Hepatocyte (in vitro differentiated cells): ENCODE results near the gene WDPCP. TPM values are rescaled to one million over a fixed set of nuclear protein-coding genes. Genes with fewer than 3 reads are reported as not detected.

ENCODE experiments used
- DNase-seq: peaks from one replicate; pipeline ENCODE4 v3.0.0-alpha.2; 2016; ENCODE audit warnings: low spot score
- H2AFZ ChIP-seq: fragments of 200-600 bp; sonication (generic); 2 replicates; pipeline ENCODE4 v1.6.0; 2016; ENCODE audit warnings: antibody characterized with exemption, mild to moderate bottlenecking
- H3K27ac ChIP-seq: fragments of 200-600 bp; sonication (generic); 2 replicates; pipeline ENCODE4 v1.5.1; 2016; ENCODE audit warnings: mild to moderate bottlenecking
- H3K27me3 ChIP-seq: fragments of 200-600 bp; sonication (generic); 2 replicates; pipeline ENCODE4 v1.6.1; 2016
- H3K36me3 ChIP-seq: fragments of 200-600 bp; sonication (generic); replicated peaks from 2 replicates; pipeline ENCODE4 v1.5.1; 2016; ENCODE audit warnings: low read depth; ENCODE audit not compliant: insufficient read depth
- H3K4me1 ChIP-seq: fragments of 200-600 bp; sonication (generic); 2 replicates; pipeline ENCODE4 v1.5.1; 2016; ENCODE audit warnings: mild to moderate bottlenecking, moderate library complexity; ENCODE audit not compliant: insufficient read depth
- H3K4me2 ChIP-seq: fragments of 200-600 bp; sonication (generic); 2 replicates; pipeline ENCODE4 v1.6.0; 2016
- H3K4me3 ChIP-seq: fragments of 200-600 bp; sonication (generic); 2 replicates; pipeline ENCODE4 v1.5.1; 2016; ENCODE audit warnings: mild to moderate bottlenecking
- H3K79me2 ChIP-seq: fragments of 200-600 bp; sonication (generic); 2 replicates; pipeline ENCODE4 v1.6.0; 2017; ENCODE audit warnings: mild to moderate bottlenecking
- H3K9me2 ChIP-seq: fragments of 200-600 bp; sonication (generic); replicated peaks from 2 replicates; pipeline ENCODE4 v1.6.0; 2017; ENCODE audit warnings: mild to moderate bottlenecking; ENCODE audit not compliant: insufficient read depth
- H3K9me3 ChIP-seq: fragments of 200-600 bp; sonication (generic); 2 replicates; pipeline ENCODE4 v1.5.1; 2016; ENCODE audit warnings: low read depth, mild to moderate bottlenecking
- H4K20me1 ChIP-seq: fragments of 200-600 bp; sonication (generic); 2 replicates; pipeline ENCODE4 v1.6.0; 2016; ENCODE audit warnings: mild to moderate bottlenecking; ENCODE audit not compliant: insufficient read depth, poor library complexity, severe bottlenecking
- EZH2 ChIP-seq: fragments of 200-600 bp; sonication (generic); IDR thresholded peaks from 2 replicates; pipeline ENCODE4 v1.6.1; 2016; ENCODE audit warnings: antibody characterized with exemption, mild to moderate bottlenecking, borderline replicate concordance
- EZH2phosphoT487 ChIP-seq: fragments of 200-600 bp; sonication (generic); IDR thresholded peaks from one replicate; pipeline ENCODE4 v1.6.1; 2018; ENCODE audit warnings: antibody characterized with exemption, mild to moderate bottlenecking, low read depth, moderate library complexity; ENCODE audit not compliant: unreplicated experiment, severe bottlenecking
- WGBS: methylation state at CpG from one replicate; pipeline ENCODE4 v1.1.6; 2016; ENCODE audit warnings: low lambda C conversion rate; ENCODE audit errors: missing lambda C conversion rate; 5-methylcytosine and 5-hydroxymethylcytosine counted together
- polyA plus RNA-seq: library from polyadenylated mRNA; unstranded; fragments of >200 nt; fragmentation: Nextera tagmentation; extraction: Ambion mirVana; gene quantifications from 2 replicates; pipeline ENCODE4 v1.2.1, GENCODE V29; 2016
- total RNA-seq: library from RNA; depleted of rRNA; stranded (reverse); fragments of >200 nt; gene quantifications from 2 replicates; pipeline ENCODE4 v1.2.3, GENCODE V29; 2014
- TF ChIP-seq, protein P1 (sequence below): fragments of 200-600 bp; sonication (generic); IDR thresholded peaks from 2 replicates; pipeline ENCODE4 v1.5.1; 2016; ENCODE audit warnings: antibody characterized with exemption, mild to moderate bottlenecking; ENCODE audit not compliant: poor library complexity

The WDPCP gene
- total and polyA plus RNA-seq, 2 experiments from 2014 or later = 4.9 to 12.8 TPM

DNA sequence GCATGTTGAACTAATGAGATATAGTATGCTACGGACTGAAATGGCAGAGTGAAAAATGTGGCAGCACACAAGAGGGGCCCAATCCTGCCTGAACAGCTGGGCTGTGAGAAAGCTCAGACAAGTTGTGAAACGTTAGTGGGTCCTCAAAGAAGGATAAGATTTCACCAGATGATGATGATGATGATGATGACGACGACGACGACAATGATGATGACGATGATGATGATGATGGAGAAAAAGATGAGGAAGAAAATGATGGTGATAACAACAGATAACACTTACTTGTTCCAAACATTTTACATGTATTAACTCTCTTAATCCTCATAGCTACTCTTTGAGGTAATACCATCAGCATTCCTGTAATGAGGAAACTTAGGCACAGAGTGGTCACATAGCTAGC, 94.2 kb downstream of the WDPCP start:
- H2AFZ ChIP-seq = no peak overlapping the region
- no peaks in the 10 kb centered on the region for H3K27me3 ChIP-seq
- no peak overlapping the region for H3K4me3 ChIP-seq
- H3K27ac ChIP-seq = no peak overlapping the region
- DNase-seq = no peak
- no peaks in the 10 kb centered on the region for H3K79me2 ChIP-seq
- no peaks in the 10 kb centered on the region for H4K20me1 ChIP-seq
- H3K36me3 ChIP-seq = no peaks in the 10 kb centered on the region
- no peaks in the 10 kb centered on the region for H3K9me3 ChIP-seq
- WGBS = 95% methylated on average over 7 of the region's 7 CpGs
- no peaks in the 10 kb centered on the region for H3K9me2 ChIP-seq
- no peaks in the 10 kb centered on the region for H3K4me1 ChIP-seq
- no peak overlapping the region for H3K4me2 ChIP-seq
- TF ChIP-seq EZH2phosphoT487 = no peak
- TF ChIP-seq EZH2 = no peak
- TF ChIP-seq, protein P1, sequence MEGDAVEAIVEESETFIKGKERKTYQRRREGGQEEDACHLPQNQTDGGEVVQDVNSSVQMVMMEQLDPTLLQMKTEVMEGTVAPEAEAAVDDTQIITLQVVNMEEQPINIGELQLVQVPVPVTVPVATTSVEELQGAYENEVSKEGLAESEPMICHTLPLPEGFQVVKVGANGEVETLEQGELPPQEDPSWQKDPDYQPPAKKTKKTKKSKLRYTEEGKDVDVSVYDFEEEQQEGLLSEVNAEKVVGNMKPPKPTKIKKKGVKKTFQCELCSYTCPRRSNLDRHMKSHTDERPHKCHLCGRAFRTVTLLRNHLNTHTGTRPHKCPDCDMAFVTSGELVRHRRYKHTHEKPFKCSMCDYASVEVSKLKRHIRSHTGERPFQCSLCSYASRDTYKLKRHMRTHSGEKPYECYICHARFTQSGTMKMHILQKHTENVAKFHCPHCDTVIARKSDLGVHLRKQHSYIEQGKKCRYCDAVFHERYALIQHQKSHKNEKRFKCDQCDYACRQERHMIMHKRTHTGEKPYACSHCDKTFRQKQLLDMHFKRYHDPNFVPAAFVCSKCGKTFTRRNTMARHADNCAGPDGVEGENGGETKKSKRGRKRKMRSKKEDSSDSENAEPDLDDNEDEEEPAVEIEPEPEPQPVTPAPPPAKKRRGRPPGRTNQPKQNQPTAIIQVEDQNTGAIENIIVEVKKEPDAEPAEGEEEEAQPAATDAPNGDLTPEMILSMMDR = no peak

DNA sequence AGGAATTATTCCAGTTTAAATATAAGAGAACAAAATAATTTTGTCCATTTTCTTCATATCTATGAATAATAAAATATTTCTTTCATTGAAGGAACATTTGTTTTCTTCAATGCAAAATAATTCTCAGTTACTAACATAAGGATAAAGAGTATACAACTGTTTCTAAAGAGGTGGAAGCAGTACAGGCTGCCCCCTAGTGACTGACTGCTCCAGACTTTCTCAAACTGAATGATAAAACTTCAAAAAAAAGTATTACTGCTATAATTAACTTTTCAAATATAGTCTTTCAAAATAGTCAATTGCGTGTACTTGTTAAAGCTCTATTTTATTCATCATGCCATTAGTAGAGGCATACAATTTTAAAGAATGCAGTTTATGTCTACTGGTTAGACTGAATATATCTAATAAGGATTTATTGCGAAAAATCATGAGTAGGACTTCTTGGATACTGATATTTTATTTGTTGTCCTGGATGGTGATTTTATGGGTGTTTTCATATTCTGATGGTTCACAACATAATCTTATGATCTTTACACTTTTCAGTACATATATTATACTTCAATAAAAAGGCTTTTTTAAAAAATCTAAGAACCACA, 100.1 kb downstream of the WDPCP start:
- H3K4me2 ChIP-seq = no peak overlapping the region
- 59% methylated on average over 2 of the region's 2 CpGs for WGBS
- H2AFZ ChIP-seq = no peak overlapping the region
- H3K9me2 ChIP-seq = no peaks in the 10 kb centered on the region
- TF ChIP-seq, protein P1 = peak; percentile 81
- TF ChIP-seq EZH2 (no peak), EZH2phosphoT487 (no peak)
- no peaks in the 10 kb centered on the region for H3K79me2 ChIP-seq
- H3K27me3 ChIP-seq = no peaks in the 10 kb centered on the region
- H3K36me3 ChIP-seq = no peaks in the 10 kb centered on the region
- H3K27ac ChIP-seq = no peak overlapping the region
- H3K4me3 ChIP-seq = no peak overlapping the region
- H3K4me1 ChIP-seq = no peaks in the 10 kb centered on the region
- DNase-seq = peak; percentile 50
- no peaks in the 10 kb centered on the region for H3K9me3 ChIP-seq
- H4K20me1 ChIP-seq = no peaks in the 10 kb centered on the region

DNA sequence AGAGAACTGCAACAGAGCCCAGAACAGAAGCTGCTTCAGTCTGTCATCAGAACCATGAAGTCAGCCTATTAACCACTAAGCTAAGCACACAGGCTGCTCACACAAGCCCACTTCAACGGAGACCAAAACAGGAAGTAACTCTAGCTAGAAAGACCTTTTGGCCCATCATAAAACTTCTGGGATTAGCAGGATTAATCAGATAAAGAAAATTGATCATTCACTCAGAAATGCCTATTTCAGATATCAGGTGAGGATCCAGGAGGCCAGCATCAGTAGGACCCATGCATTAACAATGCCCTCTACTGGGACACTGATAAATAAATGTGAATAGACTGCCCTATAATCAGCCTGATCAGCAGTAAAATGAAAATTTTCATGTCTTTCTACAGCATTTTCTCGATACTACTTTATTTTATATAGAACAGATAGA, 101.4 kb downstream of the WDPCP start:
- Histone ChIP-seq H4K20me1 (no peaks in the 10 kb centered on the region), H3K9me2 (no peaks in the 10 kb centered on the region), H3K79me2 (no peaks in the 10 kb centered on the region), H3K9me3 (no peaks in the 10 kb centered on the region), H3K4me3 (no peak overlapping the region), H3K27me3 (no peaks in the 10 kb centered on the region), H3K36me3 (no peaks in the 10 kb centered on the region), H3K4me1 (no peaks in the 10 kb centered on the region), H2AFZ (no peak overlapping the region), H3K4me2 (no peak overlapping the region), H3K27ac (no peak overlapping the region)
- WGBS = 61% methylated on average over 2 of the region's 2 CpGs
- TF ChIP-seq, protein P1 = peak; percentile 26
- TF ChIP-seq EZH2 (no peak), EZH2phosphoT487 (no peak)
- no peak for DNase-seq

DNA sequence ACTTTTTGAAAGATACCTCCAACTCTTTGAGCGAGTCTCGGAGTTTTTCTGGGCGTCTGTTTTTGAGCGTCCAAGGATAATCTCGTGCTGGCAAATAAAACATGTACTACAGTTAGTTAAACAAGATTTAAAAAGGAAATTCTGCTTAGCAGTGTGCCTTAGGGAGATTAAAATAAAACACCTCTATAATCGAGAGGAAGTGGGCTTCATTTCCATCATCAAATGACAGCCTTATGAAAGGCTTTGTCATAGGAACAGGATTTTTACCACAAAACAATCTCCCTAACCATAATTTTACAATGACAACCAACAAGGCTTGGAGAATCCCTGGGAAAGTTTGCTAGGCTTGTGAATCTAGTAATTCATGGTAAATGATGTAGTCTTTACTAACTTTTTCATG, 103.4 kb downstream of the WDPCP start:
- Histone ChIP-seq H3K4me1 (no peaks in the 10 kb centered on the region), H3K4me2 (no peak overlapping the region), H3K4me3 (no peak overlapping the region), H3K27me3 (no peaks in the 10 kb centered on the region), H3K9me3 (no peaks in the 10 kb centered on the region), H2AFZ (no peak overlapping the region), H3K27ac (no peak overlapping the region), H3K9me2 (no peaks in the 10 kb centered on the region), H4K20me1 (no peaks in the 10 kb centered on the region), H3K36me3 (no peaks in the 10 kb centered on the region), H3K79me2 (no peaks in the 10 kb centered on the region)
- no peak for DNase-seq
- TF ChIP-seq EZH2 = no peak
- TF ChIP-seq, protein P1 = no peak
- TF ChIP-seq EZH2phosphoT487 = no peak
- WGBS = 72% methylated on average over 6 of the region's 6 CpGs
